ENCODE results near the gene DMRT1. TPM values are rescaled to one million over a fixed set of nuclear protein-coding genes. Genes with fewer than 3 reads are reported as not detected.

The DMRT1 gene
- total RNA-seq, 2 donors from 2014 or later: not detected

DNA sequence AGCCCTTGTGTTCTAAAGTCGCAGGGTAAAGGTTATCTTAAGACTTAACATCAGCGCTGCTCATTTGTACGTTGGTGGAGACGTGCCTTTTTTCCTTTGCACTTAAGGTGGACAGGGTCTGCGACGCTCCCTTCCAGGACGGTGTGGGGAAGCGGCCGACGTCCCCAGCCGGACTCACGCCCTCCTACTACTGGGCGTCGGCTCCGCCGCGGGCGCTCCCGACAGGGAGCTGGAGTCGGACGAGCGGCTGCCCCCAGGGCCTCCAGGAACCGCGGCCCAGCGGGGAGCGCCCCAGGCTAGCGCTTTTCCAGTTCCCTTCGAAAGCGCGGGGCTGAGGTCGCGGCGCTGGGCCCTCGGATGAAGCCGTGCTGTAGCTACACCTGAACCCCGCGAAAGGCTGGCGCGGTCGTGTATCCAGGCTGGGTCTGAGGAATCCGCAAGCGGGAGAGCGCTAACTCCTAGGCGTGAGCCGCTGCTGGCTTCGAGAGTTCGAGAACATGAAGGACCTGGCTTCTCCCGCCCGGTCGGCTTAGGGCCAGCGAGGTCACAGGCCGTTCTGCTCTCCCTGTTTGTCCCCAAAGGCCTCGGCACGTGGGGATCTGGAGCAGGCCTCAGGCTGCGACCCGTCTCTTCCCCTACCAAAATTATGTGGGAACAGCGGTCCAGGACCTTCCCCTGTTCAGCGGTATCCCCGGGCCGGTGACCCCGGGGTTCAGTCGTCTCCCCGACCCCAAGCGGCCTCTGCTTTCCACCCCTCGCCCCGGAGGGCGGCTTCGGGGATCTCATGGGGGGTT lies 131.2 kb downstream of the DMRT1 start:
- no peak for DNase-seq
- peaks cover 96% of the 10 kb centered on the region for H3K27me3 ChIP-seq
- intact Hi-C loops (cut with DNase I): no loop called here
- peaks cover 14% of the 10 kb centered on the region for H3K4me1 ChIP-seq
- H3K9me3 ChIP-seq: no peaks in the 10 kb centered on the region
- H3K27ac ChIP-seq: no peak overlapping the region
- H3K4me3 ChIP-seq: peak overlapping the region; percentile 41
- no peaks in the 10 kb centered on the region for H3K36me3 ChIP-seq
- TF ChIP-seq, protein P1, sequence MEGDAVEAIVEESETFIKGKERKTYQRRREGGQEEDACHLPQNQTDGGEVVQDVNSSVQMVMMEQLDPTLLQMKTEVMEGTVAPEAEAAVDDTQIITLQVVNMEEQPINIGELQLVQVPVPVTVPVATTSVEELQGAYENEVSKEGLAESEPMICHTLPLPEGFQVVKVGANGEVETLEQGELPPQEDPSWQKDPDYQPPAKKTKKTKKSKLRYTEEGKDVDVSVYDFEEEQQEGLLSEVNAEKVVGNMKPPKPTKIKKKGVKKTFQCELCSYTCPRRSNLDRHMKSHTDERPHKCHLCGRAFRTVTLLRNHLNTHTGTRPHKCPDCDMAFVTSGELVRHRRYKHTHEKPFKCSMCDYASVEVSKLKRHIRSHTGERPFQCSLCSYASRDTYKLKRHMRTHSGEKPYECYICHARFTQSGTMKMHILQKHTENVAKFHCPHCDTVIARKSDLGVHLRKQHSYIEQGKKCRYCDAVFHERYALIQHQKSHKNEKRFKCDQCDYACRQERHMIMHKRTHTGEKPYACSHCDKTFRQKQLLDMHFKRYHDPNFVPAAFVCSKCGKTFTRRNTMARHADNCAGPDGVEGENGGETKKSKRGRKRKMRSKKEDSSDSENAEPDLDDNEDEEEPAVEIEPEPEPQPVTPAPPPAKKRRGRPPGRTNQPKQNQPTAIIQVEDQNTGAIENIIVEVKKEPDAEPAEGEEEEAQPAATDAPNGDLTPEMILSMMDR (IDR thresholded peaks at IDR 0.05): no peak
- no peak overlapping the region for H3K9ac ChIP-seq (ENCODE audit: low read depth in 2 of 2, low read length in 2 of 2)

DNA sequence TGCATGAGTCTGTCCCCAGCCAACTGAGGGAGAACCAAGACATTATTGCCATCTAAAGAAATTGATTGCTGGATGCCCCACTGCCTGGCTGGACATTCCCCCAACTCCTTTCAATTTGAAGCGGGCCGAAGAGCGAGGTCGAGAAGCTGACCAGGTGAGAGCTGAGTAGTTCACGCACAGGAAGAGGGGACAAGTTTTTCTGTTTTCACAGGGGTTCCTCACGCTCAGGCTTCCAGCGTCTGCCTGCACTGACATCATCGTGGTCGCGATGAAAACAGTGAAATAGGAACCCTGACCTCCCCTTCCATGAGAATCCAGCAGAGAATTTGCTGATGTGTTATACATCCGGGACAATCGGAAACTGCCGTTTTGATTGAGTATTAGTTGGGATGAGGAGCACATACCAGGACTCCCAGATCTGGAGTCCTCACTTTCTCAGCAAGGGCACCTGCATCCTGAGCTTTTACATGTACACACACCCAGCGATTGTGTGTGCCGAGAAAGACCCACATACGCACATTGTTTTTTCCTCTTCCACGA lies 131.9 kb downstream of the DMRT1 start:
- intact Hi-C loops (cut with DNase I): no loop called here
- no peak overlapping the region for H3K4me3 ChIP-seq

DNA sequence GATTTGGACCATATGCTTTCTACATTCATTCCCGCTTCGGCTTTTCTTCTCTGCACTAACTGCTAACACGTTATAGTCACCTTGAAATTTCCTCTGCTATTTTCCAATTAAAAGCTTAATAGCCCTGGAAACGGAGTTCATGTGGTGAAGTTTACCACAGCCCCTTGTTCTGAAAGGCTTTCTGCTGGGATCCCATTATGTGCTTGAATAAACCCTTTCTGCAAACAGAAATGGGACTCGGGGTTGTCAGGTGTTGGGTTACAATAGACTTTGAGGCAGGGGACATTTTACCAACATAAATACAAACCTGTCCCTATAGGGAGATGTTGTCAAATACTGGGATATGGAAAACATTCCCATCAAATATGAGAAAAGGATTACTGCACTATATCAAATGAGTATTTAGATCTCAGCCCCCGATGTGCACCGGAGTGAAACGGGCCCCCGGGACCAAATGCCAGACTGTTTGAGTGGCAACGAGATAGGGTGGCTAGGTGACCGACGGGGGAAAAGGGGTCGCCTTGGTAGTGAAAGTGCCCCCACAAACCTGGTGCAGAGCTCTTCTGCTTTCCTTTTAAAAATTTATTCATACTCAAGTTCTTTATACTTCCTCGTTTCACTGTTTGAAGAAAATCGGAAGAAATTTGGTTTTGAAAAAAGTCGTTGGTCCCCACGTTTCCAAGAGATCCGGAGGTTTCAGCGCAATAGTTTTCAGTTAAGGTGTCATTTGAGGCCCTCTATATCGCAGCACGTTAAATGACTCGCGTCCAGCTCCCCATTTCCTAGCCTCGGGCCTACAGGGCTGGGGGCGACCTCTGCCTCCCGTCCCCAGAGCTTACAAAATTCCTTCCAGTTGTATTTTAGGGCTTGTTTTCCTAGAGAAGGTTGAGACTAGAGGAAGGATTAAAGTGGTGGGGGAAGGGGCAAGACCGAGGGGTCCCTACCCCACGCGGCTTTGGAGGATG lies 132.8 kb downstream of the DMRT1 start:
- no peak for DNase-seq
- TF ChIP-seq, protein P1 (IDR thresholded peaks at IDR 0.05): no peak
- peaks cover 14% of the 10 kb centered on the region for H3K4me1 ChIP-seq
- no peaks in the 10 kb centered on the region for H3K9me3 ChIP-seq
- no peaks in the 10 kb centered on the region for H3K36me3 ChIP-seq
- intact Hi-C loops (cut with DNase I): no loop called here
- no peak overlapping the region for H3K4me3 ChIP-seq
- no peak overlapping the region for H3K27ac ChIP-seq
- no peak overlapping the region for H3K9ac ChIP-seq (ENCODE audit: low read depth in 2 of 2, low read length in 2 of 2)
- peaks cover 98% of the 10 kb centered on the region for H3K27me3 ChIP-seq

More for the DNA sequence above, 131.9 kb downstream of the DMRT1 start:
- Histone ChIP-seq H3K36me3 (no peaks in the 10 kb centered on the region), H3K4me1 (peaks cover 14% of the 10 kb centered on the region), H3K27me3 (peaks cover 96% of the 10 kb centered on the region), H3K9ac (ENCODE audit: low read depth in 2 of 2, low read length in 2 of 2) (no peak overlapping the region), H3K27ac (no peak overlapping the region), H3K9me3 (no peaks in the 10 kb centered on the region)
- DNase-seq: no peak
- TF ChIP-seq, protein P1 (IDR thresholded peaks at IDR 0.05): no peak

DNA sequence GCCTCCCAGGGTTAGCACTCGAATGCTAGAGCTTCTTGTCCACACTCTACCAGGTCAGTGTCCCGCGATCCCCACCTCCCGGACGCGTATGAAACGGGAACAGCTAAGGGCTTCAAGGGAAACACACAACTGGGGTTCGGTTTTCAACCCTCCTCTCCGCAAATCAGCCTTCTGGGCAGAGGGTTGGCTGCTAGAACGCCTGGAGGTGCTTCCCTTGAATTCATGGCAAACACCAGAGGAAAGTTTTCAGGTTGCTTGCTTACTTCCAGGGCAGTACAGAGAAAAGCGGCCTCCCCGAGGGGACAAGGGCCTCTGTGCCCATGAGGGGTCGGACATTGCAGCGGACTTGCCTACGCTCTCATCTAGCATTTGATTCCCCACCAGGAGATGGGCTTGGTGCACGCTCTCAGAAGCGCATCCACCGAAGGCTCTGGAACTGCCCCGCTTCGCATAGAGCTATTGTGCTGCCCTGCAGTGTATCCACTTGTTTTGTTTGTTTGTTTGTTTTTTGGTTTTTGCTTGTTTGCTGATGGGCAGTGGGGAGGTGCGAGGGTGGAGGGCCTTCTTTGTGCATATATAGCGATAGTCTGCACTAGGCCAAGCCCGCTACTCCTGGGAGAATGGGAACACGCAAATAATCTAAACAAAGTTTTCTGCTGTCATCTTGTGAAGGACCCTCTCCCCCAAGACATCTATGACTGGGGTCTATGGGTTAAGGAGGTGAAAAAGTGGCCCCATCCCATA lies 133.7 kb downstream of the DMRT1 start:
- Histone ChIP-seq H3K9me3 (no peaks in the 10 kb centered on the region), H3K4me1 (peaks cover 9% of the 10 kb centered on the region), H3K27me3 (peaks cover 97% of the 10 kb centered on the region), H3K4me3 (no peak overlapping the region), H3K27ac (no peak overlapping the region), H3K36me3 (no peaks in the 10 kb centered on the region), H3K9ac (ENCODE audit: low read depth in 2 of 2, low read length in 2 of 2) (no peak overlapping the region)
- DNase-seq: no peak
- TF ChIP-seq, protein P1 (IDR thresholded peaks at IDR 0.05): no peak
- intact Hi-C loops (cut with DNase I): no loop called here

All from colonic mucosa (tissue), 4 donors.